ENCODE data around the gene KIAA1549.
"Not testable (repeated sequence)": the region's sequence is repeated elsewhere in the genome, so short reads cannot be mapped to it uniquely, and the experiment has no call there.

KIAA1549 gene

DNA sequence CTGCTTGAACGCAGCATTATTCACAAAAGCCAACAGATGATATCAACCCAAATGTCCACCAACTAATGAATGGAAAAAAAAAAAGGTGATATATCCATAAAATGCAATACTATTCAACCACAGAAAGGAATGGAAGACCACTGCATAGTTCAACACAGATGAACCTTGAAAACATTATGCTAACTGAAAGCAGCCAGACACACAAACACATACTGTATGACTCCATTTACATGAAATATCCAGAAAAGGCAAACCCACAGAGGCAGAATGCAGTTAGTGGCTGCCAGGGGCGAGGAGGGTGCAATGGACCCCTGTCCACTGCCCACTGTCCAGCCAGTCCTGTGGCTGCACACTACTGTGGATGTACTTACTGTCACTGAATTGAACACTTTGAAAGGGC is 36.6 kb downstream of the KIAA1549 start:
- no peak for DNase-seq (ENCODE audit: low read depth)

DNA sequence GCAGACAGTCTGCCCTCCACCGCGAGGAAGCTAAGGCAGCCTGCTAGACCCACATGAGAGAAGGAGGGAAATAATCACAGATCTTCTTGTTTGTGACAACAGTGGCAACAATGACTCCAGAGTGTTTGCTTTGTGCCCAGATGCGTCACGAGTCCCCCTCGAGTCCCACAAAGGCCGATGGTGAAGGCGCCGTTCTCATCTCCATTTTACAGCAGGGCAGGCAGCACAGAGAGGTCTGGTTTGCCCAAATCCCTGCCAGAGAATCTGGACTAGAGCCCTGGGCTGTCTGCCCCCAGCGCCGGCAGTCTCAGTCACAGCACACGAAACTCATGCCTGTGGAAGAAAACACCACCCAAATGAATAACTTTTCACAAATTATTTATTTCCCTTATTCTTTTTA is 38.1 kb downstream of the KIAA1549 start:
- DNase-seq (ENCODE audit: low read depth), result no peak

DNA sequence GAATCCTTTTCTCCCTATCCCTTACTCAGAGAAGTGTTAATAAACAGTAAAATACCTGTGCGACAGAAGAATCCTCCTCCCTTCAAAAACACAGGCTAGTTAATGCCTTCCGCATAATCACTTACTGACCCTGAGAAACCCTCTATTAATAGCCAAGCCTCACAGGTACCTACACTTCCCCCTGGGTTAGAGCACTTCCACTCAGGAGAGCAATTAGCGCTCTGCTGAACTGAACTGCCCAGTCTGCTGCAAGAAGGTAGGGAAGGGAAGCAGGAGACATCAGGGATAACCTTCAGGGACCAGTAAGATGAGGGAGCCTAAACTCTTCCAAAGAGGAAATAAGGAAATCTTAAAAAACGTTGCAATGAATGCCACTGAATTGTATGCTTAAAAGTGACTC is 39.6 kb downstream of the KIAA1549 start:
- DNase-seq (ENCODE audit: low read depth), result no peak

DNA sequence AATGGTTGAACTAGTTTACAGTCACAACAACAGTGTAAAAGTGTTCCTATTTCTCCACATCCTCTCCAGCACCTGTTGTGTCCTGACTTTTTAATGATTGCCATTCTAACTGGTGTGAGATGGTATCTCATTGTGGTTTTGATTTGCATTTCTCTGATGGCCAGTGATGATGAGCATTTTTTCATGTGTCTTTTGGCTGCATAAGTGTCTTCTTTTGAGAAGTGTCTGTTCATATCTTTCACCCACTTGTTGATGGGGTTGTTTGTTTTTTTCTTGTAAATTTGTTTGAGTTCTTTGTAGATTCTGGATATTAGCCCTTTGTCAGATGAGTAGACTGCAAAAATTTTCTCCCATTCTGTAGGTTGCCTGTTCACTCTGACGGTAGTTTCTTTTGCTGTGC is 40.6 kb downstream of the KIAA1549 start:
- DNase-seq (ENCODE audit: low read depth), result not testable (repeated sequence)

DNA sequence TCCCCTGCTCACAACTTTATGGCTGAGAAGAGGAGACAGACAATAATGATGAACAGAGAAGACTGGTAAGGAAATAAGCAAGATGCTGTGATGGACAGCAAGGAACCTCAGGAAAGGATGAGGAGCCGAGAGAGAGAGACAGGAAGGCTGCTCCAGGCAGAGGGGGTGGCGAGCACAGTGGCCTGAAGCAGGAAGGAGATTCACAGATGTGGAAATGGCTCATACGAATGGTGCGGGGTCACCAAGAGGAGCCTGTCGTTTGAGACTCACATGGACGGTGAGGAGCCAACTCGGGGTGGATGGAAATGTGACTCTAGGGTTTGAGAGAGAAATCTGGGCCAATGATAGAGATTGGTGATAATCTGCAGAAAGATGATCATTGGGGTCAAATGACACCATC is 43.7 kb downstream of the KIAA1549 start:
- no peak for DNase-seq (ENCODE audit: low read depth)

DNA sequence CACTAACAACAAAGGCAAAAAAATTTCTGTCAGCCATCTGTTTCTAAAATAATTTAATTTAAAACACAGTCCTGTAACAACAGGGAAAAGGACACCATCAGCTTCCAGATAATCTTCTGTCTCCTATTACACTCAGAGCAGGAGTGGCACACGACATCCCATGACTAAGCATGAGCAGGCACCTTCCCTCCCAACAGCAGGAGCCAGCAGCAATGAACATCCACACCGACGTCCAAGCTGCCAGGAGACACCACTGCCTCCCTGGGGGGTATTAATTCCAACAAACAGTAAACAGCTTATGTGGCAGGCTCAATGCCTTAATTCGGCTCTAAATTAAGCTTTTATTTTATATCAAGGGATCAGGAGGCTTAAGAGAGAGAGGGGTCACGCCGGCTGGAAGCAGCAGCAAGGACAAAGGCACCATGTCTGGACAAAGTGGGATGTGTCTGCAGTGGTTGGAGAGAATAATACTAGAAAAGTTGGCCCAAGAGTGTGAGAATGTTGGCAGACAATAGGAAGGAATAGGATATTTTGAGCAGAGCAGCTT is 45.7 kb downstream of the KIAA1549 start:
- DNase-seq (ENCODE audit: low read depth), result no peak

DNA sequence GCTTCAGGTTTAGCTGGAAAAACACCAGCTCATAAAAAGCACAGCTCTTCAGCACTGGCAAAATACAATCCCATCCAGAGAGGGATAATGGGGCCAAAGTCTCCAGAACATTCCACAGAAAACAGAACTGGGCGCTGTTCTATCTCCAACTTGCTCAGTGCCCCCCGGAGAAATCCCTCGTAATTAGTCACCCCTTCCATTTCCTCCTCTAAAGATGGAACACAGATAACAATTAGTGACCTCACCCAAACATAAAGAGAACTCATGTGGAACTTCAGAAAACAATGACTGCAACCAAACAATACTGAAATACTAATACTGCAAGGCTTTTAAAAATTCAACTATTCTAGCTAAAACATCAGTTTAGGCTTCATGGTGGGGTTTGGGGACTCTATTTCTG is 46.3 kb downstream of the KIAA1549 start:
- no peak for DNase-seq (ENCODE audit: low read depth)

DNA sequence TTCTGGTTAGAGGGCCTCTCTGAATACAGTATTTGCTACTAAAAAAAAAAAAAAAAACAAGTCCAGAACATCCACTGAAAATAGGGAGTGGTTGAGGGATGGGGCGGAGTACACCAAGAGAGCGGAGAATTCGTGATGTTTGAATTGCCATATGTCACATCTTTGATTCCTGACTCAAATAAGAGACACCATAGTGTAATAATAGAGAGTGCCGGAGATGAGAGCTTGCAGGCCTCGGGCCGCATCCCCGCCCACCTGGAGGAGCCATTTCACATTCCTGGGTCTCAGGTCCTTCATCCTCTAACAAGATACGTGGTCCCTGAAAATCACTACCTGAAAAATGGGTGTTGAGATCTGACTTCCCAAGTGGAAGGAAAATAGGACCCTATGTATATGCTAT is 46.8 kb downstream of the KIAA1549 start:
- no peak for DNase-seq (ENCODE audit: low read depth)

DNA sequence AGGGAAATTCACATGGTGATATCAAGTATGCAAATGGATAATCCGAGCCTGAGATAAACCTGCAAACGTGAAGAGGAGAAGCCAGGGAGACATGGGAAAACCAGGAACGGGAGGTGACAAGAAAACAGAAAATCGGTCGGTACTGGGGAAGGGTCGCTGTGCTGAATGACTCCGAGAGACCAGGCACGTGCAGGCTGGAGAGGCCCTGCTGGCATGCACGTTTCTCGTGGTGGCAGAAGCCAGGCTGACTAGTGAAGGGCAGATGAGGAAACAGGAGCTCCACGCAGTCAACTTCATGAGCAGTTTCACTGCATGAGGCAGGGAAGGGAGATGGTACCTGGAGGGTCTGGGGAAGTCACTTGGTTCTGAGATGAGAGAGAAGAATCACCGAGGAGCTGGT is 48.3 kb downstream of the KIAA1549 start:
- DNase-seq (ENCODE audit: low read depth), result no peak

DNA sequence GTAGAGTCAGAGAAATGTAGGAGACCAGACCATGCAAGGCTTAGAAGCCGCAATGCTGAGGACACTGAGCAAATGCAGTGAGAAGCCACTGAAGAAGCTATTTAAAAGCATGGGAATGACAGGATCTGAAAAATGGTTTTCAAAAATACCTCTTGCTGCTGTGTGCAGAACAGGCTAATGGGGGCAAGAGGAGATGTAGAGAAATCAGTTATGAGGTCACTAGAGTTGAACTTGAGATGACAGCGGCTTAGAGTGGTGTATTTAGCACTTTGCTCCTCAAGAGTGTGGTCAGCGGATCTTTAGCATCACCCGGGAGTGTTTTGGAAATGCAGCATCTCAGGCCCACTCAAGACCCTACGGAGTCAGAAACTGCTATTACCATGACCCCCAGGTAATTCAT is 48.8 kb downstream of the KIAA1549 start:
- DNase-seq (ENCODE audit: low read depth), result no peak

DNA sequence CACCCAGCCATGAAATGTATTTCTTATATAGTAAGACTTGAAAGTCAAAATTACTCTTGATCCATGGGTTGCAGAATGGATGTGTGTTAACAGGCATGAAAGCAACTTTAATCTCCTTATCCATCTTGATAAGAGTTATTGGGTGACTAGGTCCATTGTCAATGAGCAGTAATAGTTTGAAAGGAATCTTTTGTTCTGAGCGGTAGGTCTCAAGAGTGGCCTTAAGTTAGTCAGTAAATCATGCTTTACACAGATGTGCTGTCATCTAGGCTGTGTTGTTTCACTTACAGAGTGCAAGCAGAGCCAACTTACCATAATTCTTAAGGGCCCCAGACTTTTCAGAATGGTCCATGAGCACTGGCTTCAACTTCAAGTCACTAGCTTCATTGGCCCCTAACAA is 51.2 kb downstream of the KIAA1549 start:
- no peak for DNase-seq (ENCODE audit: low read depth)

DNA sequence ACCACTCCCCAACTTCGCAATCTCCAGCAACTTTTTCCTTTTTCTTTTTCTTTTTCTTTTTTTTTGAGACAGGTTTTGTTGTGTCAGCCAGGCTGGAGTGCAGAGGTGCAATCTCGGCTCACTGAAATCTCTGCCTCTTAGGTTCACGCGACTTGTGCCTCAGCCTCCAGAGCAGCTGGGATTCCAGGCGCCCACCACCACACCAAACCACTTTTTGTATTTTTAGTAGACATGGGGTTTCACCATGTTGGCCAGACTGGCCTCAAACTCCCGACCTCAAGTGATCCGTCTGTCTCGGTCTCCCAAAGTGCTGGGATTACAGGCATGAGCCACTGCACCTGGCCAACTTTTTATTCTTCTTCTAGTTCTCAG is 55.0 kb downstream of the KIAA1549 start:
- DNase-seq (ENCODE audit: low read depth), result no peak

DNA sequence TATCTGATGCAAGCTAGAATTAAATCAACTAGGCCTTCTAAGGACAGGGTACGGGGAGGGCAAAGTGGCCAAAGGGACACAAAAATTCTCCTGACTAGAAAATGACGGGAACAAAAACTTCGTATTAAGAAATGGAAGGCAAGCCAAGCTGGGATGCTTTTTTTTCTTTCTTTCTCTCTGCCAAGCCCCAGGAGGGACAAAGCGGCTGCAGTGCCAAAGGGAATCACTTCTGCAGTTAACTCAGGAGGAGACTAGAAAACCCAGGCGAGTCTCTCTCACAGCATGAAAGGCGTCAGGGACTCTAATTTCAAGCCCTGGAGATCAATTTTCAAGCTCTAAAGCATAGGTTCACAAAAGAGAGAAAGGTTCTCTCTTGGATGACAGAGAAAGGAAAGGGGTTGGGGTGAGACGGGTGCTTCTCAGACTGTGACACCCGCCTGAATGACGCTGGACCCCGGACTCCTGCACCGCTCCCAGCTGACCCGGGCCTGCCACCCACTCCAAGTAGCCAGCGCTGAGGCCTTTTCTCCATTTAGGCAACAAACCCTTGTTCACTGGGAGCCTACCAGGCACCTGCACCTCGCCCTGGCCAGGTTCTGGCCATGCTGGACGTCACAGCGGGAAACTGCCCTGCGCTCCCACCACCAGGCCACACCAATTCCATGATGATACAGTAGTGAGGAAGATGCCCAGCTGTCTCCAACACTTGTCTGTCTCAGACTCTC is 56.5 kb downstream of the KIAA1549 start:
- no peak for DNase-seq (ENCODE audit: low read depth)

DNA sequence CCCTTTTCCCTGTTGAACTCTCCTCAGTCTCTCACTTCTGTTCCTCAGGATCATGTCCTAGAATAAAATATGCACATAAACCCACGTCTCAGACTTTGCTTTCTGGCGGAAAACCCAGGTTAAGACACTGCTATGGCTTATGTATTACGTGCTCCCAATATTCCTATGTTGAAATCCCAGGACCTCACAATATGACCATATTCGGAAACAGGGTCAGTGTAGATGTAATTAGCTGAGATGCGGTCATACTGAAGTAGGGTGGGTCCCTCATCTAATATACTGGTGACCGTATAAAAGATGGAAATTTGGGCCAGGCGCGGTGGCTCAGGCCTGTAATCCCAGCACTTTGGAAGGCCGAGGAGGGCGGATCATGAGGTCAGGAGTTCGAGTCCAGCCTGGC is 59.9 kb downstream of the KIAA1549 start:
- DNase-seq (ENCODE audit: low read depth), result no peak

DNA sequence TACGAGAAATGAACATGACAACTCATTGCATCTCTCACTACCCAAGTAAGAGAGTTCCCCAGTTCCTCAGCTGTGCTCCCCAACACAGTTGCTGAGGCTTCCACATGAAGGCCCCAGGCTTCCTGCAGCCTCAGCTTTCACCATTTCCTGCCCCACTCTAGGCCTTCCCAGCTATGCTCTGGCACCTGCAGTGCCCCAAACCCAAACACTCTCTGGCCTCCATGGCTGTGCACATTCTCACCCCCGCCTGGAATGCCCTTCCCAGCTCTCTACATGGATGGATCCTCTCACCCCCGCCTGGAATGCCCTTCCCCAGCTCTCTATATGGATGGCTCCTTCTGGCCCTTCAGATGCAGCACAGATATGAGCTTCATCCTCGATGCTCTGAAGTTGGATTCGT is 61.3 kb downstream of the KIAA1549 start:
- DNase-seq (ENCODE audit: low read depth), result no peak

DNA sequence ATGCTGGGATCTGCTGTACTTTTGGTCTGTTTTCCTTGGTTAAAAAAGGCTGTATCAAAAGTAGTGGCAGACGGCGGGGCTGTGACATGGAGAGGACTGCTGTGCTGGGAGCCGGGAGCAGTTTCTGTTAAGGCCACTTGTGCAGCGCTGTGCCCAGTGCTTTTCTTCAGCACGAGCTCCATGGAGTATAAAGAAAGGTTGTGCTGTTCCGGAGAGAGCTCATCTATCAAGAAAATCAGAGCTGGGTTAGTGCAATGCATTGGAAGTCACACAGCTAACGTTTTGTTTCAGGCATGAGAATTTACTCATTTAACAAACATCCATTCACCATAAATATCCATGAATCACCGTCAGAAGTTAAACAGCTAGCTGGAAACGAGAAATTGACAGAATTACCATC is 62.0 kb downstream of the KIAA1549 start:
- DNase-seq (ENCODE audit: low read depth), result no peak

DNA sequence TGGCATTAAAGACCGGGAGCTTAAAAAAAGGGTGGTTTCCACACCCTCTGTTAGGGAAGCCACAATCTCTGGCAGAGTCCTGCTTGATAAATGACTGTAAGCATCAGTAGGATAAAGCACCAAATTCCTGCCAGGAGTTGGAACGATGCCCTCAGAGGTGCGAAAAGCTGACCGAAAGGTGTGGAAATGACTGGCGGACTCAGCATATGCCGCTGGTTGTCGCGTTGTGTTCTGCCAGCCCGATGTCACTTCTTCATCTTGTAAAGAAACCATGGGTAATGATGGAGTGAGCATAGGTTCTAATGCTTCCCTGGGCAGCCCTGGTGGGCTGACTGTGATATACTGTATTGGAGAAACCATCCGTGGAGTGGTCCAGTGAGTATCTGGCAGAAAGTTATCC is 62.4 kb downstream of the KIAA1549 start:
- DNase-seq (ENCODE audit: low read depth), result no peak

DNA sequence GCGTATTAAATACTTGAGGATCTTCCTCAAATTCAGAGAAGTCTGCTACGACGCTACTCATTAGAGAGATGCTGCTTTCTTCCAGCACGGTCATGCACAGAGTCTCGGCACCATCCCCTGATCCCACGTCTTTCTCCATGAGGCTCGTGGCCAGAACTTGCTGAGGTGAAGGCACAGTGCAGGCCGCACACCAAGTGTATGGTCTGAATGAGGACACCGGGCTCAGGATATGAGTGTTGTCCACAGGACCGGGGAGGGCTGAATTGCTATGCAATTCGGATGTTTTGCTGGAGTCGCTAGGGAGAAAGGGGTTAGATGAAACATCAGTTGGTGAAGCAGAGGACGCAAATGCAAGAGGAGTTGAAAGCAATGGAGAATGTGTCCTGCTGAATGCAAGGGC is 63.0 kb downstream of the KIAA1549 start:
- DNase-seq (ENCODE audit: low read depth), result no peak

DNA sequence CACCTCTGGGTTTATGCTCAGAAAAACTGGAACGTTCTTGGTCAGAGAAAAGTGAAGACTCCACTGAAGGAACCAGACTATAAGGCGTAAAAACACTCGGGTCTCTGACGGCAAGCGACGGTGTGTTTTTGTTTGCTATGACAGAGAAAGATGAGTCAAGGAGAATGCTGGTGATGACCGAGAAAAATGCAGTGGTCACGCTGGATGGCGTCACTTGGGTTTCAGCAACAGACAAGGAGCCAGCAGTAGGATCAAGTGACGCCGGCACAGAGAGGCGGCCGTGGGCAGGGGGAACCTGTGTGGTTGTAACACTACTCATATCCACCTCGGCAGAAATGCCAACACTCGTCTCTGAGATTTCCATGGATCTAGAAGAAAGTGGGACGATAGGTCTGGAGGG is 63.4 kb downstream of the KIAA1549 start:
- DNase-seq (ENCODE audit: low read depth), result no peak

DNA sequence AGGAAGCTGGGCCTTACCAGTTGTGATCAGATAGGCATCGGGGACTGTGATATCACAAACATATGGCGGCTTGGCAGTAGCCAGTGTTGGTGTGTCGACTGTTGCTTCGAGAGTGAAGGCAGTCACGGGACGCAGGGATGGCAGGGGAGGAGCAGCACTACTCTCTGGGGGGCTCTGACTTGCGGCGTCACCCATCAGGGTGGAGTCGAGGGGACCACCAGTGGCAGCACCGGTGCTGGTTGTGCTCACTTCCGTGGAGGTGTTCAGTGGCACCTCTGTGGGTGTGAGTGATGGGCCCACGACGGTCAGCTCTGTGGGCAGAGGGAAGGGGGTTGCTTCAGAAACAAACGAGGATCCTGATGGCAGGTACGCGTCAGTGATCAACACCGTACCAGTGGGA is 64.5 kb downstream of the KIAA1549 start:
- DNase-seq (ENCODE audit: low read depth), result no peak

DNA sequence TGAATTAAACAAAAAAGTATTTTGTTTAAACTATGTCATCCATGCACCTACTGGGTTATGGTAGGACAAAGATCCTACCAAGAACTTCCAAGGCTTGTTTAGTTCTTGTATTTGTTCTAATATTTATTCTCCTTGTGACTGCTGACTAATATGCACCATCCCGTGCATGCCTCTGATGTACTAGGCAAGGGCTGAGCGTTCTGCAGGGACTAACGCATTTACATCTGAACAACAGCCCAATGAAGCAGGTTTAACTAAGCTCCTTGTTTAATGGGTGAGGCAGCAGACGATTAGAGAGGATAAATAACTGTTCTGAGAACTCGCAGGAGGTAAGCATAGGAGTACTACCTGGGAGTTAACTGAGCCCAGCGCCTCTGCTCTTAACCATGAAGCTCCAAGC is 64.9 kb downstream of the KIAA1549 start:
- no peak for DNase-seq (ENCODE audit: low read depth)

DNA sequence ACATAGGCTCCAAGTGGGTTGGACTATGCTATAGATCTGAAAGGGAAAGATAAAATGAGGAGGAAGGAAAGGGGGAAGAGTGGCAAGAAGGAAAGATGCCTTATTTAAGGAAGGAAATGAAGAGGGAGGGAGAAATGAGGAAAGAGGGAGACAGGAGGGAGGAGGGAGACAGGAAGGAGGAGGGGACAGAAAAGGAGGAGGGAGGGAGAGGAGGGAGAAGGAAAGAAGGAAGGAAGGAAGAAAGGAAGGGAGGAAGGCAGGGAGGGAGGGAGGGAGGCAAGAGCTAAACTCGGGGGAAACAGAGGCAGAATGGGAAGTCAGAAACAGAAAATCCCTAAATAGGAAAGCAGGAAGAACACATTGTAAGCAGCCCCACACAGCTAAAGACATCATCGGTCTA is 67.4 kb downstream of the KIAA1549 start:
- DNase-seq (ENCODE audit: low read depth), result no peak

DNA sequence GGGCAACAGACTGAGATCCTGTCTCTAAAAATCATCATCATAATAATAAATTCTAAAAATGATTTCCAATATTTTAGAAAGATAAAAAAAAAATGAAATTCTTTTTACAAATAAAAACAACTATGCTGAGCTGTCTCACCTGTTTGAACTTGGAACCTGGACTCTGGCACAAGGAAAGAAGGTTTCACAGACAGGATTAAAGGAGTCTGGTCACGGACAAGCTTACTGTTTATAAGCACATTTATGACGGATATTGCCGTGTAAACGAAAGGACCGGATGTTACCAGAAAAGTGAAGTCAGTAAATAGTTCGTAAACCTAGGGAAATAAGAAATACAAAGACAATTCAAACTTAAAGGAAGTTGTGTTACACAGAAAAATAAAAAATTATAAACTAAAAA is 70.2 kb downstream of the KIAA1549 start:
- no peak for DNase-seq (ENCODE audit: low read depth)

DNA sequence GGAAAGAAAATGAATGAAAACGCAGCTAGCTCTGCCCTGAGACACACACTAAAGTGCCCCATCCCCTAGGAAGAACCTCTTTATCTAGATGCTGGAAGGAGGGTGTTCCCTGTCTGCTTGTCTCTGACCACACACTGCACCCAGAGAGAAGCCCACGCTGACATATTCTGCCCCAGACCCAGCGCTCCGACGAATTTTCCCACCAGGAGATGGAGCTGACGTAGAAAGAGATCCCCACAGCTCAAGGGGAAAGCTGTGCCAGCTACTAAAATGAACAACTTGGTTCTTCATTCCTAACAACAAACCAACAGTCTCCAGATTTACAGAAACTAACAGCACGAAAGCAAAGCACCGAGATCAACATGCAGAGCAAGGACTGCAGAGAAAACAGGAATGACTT is 73.3 kb downstream of the KIAA1549 start:
- no peak for DNase-seq (ENCODE audit: low read depth)

All from stimulated activated CD8-positive, alpha-beta memory T cell treated with anti-CD3 and anti-CD28 coated beads, Interleukin-15, amount 100 ng/mL, for 1 hour (primary cell).